Activated CD4-positive, alpha-beta T cell treated with anti-CD3 and anti-CD28 coated beads, Interleukin-2, Interleukin-4, amounts not matched to agents 100 ng/mL and 50 ng/mL, durations not matched to agents 16 hours and 8 hours (primary cell): Measurements from ENCODE around the gene PDLIM4.

Source experiments
- DNase-seq: peaks from one replicate; pipeline ENCODE4 v3.0.0-alpha.2; 2020; ENCODE audit warnings: low spot score

The PDLIM4 gene

GRCh38 chr5:132227485-132228240 lies 29.8 kb upstream of the PDLIM4 start, which contains the start of gene P4HA2:
TSS of gene P4HA2 (minus strand) at chr5:132227853. CDS start at chr5:132218626, 9,227 bp downstream.
- DNase-seq: peak; percentile 62

DNA sequence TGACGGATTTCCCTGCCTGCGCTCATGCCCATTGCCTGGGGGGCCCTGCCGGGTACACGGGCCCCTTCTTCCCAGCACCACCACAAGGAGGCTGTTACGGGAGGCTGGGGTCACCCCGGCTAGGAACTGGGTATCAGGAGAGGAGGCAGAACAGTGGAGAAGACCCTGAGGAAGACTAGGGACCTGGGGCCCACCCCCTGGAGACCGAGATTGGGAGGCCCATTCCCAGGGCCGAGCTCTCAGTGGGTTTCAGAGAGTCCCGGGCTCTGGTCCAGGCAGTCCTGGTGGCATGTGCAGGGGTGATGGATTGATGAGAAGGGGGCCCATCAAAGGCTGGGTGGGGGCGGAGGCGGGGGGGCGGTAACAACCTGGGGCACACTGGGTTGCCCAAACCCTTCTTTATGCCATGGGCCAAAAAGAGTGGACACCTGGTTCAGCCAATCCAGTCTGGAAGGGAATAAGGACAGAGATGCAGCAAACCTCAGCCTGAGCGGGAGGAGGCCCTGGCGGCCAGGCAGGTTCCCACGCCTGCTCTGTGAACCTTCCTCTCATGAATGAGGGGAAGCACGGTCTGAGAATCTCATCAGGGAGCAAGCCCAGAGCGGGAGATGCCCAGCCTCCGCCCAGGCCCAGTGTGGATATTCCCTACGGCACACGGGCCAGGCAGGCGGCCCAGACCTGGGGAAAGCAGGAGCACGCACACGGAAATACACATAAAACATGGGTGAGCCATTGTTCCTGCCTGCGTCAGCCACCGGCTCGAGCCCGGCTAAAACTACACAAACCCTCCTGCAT lies 29.1 kb upstream of the PDLIM4 start:
- no peak for DNase-seq

GRCh38 chr5:132229236-132229635 lies 28.3 kb upstream of the PDLIM4 start:
- no peak for DNase-seq

GRCh38 chr5:132230871-132231270 lies 26.6 kb upstream of the PDLIM4 start:
- no peak for DNase-seq

DNA sequence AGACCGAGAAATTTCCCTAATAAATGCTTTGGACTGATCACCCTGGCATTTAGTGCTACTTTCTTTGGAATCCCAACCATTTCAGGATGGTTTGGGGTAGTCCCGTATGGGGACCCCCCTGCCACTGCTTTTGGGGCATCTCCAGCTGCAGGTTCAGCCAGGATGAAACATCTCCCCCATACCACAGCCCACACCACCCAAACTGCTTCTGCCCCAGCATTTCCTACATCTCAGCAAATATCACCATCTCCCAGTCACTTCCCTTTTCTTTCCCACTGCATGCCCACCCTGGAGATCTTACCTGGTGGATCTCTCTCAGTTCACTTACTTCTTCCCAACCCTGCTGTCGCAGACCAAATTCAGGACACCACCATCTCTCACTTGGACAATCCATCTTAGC lies 25.0 kb upstream of the PDLIM4 start:
- DNase-seq: no peak

- DNase-seq: no peak
These were observed 24.4 kb upstream of the PDLIM4 start for GRCh38 chr5:132233081-132233480.

GRCh38 chr5:132233811-132234683 lies 23.4 kb upstream of the PDLIM4 start:
- no peak for DNase-seq

GRCh38 chr5:132234684-132235062 lies 22.8 kb upstream of the PDLIM4 start:
- DNase-seq: no peak

- DNase-seq: no peak
These were observed 22.2 kb upstream of the PDLIM4 start for GRCh38 chr5:132235340-132235739.

GRCh38 chr5:132237141-132237540 lies 20.4 kb upstream of the PDLIM4 start:
- DNase-seq: no peak

DNA sequence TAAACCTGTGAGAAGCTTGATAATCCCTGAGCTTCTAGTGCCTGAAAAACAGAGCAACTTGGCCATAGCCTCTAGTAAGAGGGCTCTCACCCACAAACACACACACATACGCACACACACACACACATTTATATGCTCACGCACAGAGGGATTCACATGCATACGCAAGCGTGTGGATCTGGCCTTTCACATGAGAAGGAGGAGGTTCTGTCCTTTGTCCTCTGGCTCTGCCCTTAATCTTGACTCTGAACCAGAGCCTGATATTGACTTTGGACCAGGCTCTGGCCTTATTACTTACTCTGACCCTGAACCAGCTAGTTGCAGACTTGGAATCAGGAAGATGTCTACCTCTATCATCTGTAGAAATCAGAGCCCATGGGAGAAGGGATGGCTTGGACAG lies 19.8 kb upstream of the PDLIM4 start:
- DNase-seq: no peak

DNA sequence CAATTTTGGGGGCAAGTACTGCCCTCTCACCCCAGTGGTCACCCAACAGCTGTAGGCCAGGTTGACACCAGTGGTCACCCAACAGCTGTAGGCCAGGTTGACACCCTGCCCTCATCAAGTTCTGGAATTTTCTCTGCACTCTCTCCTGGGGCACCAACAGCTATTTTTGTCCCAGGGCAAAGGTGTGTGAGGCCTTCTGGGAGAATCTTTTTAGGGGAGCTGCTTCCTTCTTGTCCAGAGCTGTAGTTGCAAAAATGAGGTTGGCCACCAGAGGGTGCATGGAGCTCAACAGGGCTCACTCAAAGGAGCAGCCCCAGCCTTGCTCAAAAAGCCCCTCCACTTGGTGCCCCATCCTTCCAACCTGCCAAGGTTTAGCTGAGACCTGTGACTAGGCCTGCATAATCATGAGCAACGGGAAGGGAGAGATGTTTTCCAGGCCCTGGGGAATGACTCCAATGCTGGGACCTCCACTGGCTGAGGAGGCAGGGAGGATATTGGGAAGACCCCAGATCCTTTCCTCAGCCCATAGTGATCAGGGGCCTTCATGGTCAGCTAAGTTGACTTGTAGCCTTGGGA lies 19.2 kb upstream of the PDLIM4 start:
- DNase-seq: peak; percentile 77

DNA sequence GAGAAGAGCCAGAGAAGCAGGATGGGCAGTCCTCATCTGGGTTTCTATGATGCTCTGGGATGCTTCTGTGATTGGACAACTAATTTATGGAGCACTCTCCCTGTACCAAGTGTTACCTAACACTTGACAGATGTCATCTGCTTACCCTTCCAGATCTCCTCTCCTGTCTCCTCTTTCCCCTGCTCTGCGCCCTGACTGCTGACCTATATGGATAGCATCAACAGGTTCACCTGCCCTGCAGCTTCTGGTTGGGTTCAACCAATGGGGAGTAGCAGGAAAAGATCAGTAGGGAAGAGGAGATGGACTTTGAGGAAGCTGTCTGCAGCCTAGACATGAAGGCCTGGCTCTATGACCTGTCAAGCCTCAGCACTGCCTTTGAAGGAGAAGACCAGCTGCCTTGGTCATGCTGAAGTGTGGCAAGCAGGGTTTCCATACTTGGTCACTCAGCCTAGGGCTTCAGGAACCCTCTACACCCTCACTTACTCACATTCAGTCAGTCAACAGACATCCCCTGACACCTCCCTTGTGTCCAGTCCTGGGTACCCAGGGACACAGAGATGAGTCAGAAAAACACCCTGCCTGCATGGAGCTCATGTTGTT lies 18.5 kb upstream of the PDLIM4 start:
- DNase-seq: no peak

DNA sequence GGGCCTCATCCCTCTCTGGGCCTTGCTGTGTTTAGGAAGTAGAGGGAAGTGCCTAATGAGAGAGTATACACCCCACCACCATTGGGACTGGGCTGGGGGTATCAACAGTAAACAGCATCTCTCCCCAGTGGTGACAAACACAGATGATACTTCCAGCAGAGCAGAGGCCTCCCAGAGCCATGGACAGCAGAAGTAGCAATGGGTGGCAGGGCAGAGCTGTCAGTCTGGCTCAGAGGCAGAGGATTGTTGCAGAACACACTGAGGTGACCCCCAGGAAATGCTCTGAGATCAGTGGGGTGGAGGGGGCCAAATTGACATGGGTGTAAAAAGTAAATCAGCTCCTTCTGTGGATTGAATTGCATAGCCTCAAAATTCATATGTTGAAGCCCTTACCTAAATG lies 17.7 kb upstream of the PDLIM4 start:
- no peak for DNase-seq

DNA sequence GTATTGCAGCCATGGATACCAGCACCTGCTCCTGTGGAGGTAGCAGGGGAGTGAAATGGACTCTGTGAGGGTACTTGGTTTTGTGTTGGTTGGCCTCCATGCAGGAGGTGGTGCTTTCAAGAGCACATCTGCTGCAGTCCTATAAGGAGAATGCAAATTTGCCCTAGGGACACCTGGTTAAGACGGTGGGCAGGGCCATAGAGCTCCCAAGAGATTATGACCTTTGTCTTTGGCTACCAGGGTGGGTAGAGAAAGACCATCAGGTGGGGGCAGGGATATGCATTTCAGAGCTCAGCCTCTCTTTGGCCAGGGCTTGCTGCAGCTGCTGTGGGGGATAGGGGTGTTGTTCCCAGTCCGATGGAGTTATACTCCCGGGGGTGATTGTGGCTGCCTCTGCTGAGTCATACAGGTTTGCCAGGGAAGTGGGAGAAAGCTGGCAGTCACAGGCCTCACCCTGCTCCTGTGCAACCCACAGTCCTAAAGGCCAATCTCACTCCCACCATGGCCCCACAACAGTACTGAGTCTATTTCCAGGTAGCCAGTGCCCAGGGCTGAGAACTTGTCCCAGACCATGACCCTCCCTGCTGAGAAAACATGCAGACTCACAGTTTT lies 14.0 kb upstream of the PDLIM4 start:
- no peak for DNase-seq

DNA sequence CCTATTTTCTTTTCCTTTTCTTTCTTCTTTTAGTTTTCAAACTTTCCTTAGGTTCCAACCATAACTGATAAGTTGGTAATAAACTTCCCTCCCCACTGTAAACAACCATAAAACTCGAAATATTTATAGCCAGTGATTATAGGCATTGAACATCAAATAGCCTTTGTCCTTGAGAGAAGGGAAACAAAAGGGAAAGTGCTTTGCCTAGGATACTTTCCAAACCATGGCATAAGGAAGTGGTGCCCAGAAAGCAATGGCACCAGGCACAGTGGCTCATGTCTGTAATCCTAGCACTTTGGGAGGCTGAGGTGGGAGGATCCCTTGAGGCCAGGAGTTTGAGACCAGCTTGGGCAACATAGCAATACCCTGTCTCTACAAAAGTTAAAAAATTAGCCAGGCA lies 11.9 kb upstream of the PDLIM4 start:
- DNase-seq: no peak

GRCh38 chr5:132246806-132247205 lies 10.7 kb upstream of the PDLIM4 start:
- DNase-seq: no peak

- no peak for DNase-seq
These were observed 6.9 kb upstream of the PDLIM4 start for GRCh38 chr5:132250547-132250946.

DNA sequence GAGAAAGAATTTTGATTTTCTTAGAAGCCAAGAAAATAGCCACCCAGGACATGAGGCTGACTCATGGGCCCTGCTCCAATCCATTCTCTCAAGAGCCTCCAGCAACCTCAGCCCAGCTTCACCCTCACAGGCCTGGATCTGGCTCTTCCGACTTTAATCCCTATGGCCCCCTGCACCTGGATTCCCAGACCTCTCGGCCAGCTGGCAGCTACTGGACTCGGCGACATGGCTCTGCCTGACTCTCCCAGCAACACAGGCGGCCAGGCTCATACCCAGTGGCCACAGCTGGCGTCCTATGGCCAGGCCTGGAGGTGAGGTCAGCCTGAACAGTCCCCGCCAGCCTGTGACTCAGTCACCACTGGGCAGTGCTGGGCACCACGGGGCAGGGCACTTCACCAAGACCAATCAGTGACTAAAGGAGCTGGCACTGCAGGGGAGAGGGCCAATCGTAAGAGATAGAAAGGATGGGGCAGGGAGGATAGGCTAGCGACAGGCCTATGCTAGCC lies 6.2 kb upstream of the PDLIM4 start:
- DNase-seq: no peak

DNA sequence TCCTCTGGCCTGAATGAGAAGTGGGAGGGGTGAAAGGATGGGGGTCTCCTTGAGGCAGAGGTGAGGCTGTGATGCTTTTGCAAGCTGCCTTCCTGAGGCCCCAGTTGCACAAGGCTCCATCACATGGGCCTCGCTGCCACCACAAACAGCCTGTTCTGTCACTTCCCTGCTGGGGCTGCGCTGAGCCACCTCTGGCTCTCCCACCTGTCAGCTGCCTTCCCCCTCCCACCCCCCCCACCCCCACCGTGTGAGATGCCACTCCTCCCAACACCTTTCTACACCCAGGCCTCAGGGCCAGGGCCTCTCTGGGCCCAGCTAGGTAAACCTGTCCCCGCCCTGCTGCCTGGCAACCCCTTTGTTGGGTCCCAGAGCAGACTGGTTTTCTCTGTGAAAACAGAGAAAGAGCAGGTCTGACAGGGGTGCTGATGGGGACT lies 4.5 kb upstream of the PDLIM4 start:
- no peak for DNase-seq
